K562 (cell line): ENCODE data around the gene TESMIN.

Experiments used
- CEBPG ChIP-seq, 3 experiments: fragments of 200-800 bp in 1 of 3; sonication (Bioruptor generic) in 1 of 3; sonication (generic) in 1 of 3; formaldehyde crosslinking in 1 of 3; IDR thresholded peaks in 2 of 3; conservative IDR thresholded peaks in 1 of 3; 2 replicates each; pipeline versions ENCODE4 v1.6.1 to v1.8.0; 2016 to 2022; ENCODE audit warnings: missing compliant biosample characterization in 2 of 3, missing genetic modification characterization in 2 of 3, mild to moderate bottlenecking in 1 of 3, missing genetic modification reagents in 1 of 3
- KAT7 ChIP-seq: sonication (generic); formaldehyde crosslinking; IDR thresholded peaks from 2 replicates; pipeline ENCODE4 v1.8.0; 2022; ENCODE audit warnings: missing genetic modification reagents, mild to moderate bottlenecking, borderline replicate concordance
- MAZ ChIP-seq, 2 experiments: fragments of 450-650 bp in 1 of 2; sonication (generic) in 1 of 2; formaldehyde crosslinking; IDR thresholded peaks in 1 of 2; conservative IDR thresholded peaks in 1 of 2; 2 replicates each; pipeline versions ENCODE4 v1.4.0 to v1.5.0; 2020; ENCODE audit warnings: mild to moderate bottlenecking in 1 of 2, missing genetic modification reagents in 1 of 2
- MYBL2 ChIP-seq, 2 experiments: fragments of 450-650 bp in 1 of 2; sonication (generic) in 1 of 2; formaldehyde crosslinking in 1 of 2; IDR thresholded peaks; 2 replicates each; pipeline versions ENCODE4 v1.6.1 to v1.8.1; 2017 to 2022; ENCODE audit warnings: borderline replicate concordance in 1 of 2, inconsistent platforms in 1 of 2, low read depth in 1 of 2, mild to moderate bottlenecking in 1 of 2, missing genetic modification reagents in 1 of 2, moderate library complexity in 1 of 2
- PHF21A ChIP-seq: fragments of 450-650 bp; IDR thresholded peaks from 2 replicates; pipeline ENCODE4 v1.6.1; 2017; ENCODE audit warnings: low read depth, borderline replicate concordance
- PHF8 ChIP-seq: fragments of 200-600 bp; sonication (generic); IDR thresholded peaks from 2 replicates; pipeline ENCODE4 v1.6.1; 2012; ENCODE audit warnings: mixed run types, mild to moderate bottlenecking, inconsistent platforms, low read length, moderate library complexity, borderline replicate concordance
- RFX5 ChIP-seq: IDR thresholded peaks from 2 replicates; pipeline ENCODE4 v1.6.1; 2011; ENCODE audit warnings: low read depth, mild to moderate bottlenecking, improper control_type of control experiment, low read length
- TAF1 ChIP-seq: IDR thresholded peaks from 2 replicates; pipeline ENCODE4 v1.6.1; 2011; ENCODE audit warnings: mild to moderate bottlenecking, low read length, moderate library complexity; ENCODE audit not compliant: insufficient read depth, control insufficient read depth, severe bottlenecking; ENCODE audit errors: extremely low read depth
- ZFP1 ChIP-seq: fragments of 450-650 bp; formaldehyde crosslinking; IDR thresholded peaks from 2 replicates; pipeline ENCODE4 v1.4.0; 2020; ENCODE audit warnings: mild to moderate bottlenecking, mixed read lengths
- ZNF124 ChIP-seq: sonication (generic); formaldehyde crosslinking; IDR thresholded peaks from 2 replicates; pipeline ENCODE4 v1.8.1; 2022; ENCODE audit warnings: missing genetic modification reagents
- ZNF133 ChIP-seq: fragments of 250-450 bp; sonication (Bioruptor Pico); IDR thresholded peaks from 2 replicates; pipeline ENCODE4 v1.4.0; 2020; ENCODE audit warnings: mild to moderate bottlenecking
- TF ChIP-seq, protein P1 (sequence below), 3 experiments: IDR thresholded peaks in 2 of 3; conservative IDR thresholded peaks in 1 of 3; 2 replicates each; pipeline ENCODE4 v1.5.1; 2011 to 2012; ENCODE audit warnings: low read length in 3 of 3, mild to moderate bottlenecking in 3 of 3, control low read depth in 2 of 3, improper control_type of control experiment in 1 of 3, inconsistent platforms in 1 of 3, low read depth in 1 of 3, mixed read lengths in 1 of 3, moderate library complexity in 1 of 3; ENCODE audit not compliant: insufficient read depth in 2 of 3
- TF ChIP-seq, protein P2 (sequence below): sonication (generic); formaldehyde crosslinking; IDR thresholded peaks from 2 replicates; pipeline ENCODE4 v1.8.1; 2022; ENCODE audit warnings: missing genetic modification reagents
- TF ChIP-seq, protein P3 (sequence below): sonication (generic); formaldehyde crosslinking; IDR thresholded peaks from 2 replicates; pipeline ENCODE4 v1.5.0; 2020; ENCODE audit warnings: missing genetic modification reagents

DNA sequence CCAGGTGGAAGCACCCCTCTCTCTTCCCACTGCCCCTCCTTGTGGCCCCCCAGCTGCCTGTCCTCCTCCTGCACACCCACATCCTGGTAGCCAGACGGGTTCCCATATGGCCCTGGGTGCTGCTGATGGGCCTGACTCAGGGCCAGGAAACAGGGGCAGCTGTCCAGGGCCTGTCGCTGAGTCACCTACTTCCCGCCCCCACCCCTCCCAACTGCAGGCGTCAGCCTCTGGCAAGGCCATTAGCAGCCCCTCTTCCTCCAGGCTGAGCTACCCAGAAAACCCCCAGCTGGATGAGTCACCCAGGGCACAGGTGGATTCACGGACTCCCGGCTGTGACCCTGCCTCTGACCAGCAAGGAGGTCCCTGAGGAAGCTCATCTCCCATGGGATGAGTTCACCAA lies 73.9 kb downstream of the TESMIN start:
- TF ChIP-seq, protein P1, sequence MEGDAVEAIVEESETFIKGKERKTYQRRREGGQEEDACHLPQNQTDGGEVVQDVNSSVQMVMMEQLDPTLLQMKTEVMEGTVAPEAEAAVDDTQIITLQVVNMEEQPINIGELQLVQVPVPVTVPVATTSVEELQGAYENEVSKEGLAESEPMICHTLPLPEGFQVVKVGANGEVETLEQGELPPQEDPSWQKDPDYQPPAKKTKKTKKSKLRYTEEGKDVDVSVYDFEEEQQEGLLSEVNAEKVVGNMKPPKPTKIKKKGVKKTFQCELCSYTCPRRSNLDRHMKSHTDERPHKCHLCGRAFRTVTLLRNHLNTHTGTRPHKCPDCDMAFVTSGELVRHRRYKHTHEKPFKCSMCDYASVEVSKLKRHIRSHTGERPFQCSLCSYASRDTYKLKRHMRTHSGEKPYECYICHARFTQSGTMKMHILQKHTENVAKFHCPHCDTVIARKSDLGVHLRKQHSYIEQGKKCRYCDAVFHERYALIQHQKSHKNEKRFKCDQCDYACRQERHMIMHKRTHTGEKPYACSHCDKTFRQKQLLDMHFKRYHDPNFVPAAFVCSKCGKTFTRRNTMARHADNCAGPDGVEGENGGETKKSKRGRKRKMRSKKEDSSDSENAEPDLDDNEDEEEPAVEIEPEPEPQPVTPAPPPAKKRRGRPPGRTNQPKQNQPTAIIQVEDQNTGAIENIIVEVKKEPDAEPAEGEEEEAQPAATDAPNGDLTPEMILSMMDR (IDR thresholded peaks at IDR 0.05 in 2 of 3, conservative IDR thresholded peaks at IDR 0.05 in 1 of 3; ENCODE audit: insufficient read depth in 2 of 3, low read depth in 1 of 3, low read length in 3 of 3): no peak
- TF ChIP-seq ZFP1 (CRISPR knock-in tag): no peak
- no peak for TF ChIP-seq CEBPG (CRISPR knock-in tag; IDR thresholded peaks at IDR 0.05)
- no peak for TF ChIP-seq CEBPG (tag; conservative IDR thresholded peaks at IDR 0.05 in 1 of 2, IDR thresholded peaks at IDR 0.05 in 1 of 2)
- no peak for TF ChIP-seq ZNF133 (CRISPR knock-in tag)
- TF ChIP-seq, protein P2, sequence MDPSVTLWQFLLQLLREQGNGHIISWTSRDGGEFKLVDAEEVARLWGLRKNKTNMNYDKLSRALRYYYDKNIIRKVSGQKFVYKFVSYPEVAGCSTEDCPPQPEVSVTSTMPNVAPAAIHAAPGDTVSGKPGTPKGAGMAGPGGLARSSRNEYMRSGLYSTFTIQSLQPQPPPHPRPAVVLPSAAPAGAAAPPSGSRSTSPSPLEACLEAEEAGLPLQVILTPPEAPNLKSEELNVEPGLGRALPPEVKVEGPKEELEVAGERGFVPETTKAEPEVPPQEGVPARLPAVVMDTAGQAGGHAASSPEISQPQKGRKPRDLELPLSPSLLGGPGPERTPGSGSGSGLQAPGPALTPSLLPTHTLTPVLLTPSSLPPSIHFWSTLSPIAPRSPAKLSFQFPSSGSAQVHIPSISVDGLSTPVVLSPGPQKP (CRISPR knock-in tag): no peak
- no peak for TF ChIP-seq RFX5
- TF ChIP-seq PHF8: no peak
- TF ChIP-seq, protein P3, sequence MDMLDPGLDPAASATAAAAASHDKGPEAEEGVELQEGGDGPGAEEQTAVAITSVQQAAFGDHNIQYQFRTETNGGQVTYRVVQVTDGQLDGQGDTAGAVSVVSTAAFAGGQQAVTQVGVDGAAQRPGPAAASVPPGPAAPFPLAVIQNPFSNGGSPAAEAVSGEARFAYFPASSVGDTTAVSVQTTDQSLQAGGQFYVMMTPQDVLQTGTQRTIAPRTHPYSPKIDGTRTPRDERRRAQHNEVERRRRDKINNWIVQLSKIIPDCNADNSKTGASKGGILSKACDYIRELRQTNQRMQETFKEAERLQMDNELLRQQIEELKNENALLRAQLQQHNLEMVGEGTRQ (CRISPR knock-in tag): no peak
- no peak for TF ChIP-seq ZNF124 (CRISPR knock-in tag)
- no peak for TF ChIP-seq KAT7
- 0 out of 2 replicates have a peak, but pooled peaks have one; percentile 15 for TF ChIP-seq PHF21A
- TF ChIP-seq MYBL2 (IDR thresholded peaks at IDR 0.05; ENCODE audit: low read depth): no peak
- TF ChIP-seq MYBL2 (CRISPR knock-in tag; IDR thresholded peaks at IDR 0.05; ENCODE audit: borderline replicate concordance): no peak
- no peak for TF ChIP-seq TAF1
- peak in 1 of 2 experiments; percentile 36; a peak in 1 of 4 replicates for TF ChIP-seq MAZ (CRISPR knock-in tag; conservative IDR thresholded peaks at IDR 0.05 in 1 of 2, IDR thresholded peaks at IDR 0.05 in 1 of 2)
